AG20443 (cell line): Measurements from ENCODE around the gene VPS13C.
A peak's percentile ranks its signal among the peaks of the same experiment; 100 is the strongest.
"Not testable (repeated sequence)": the region's sequence is repeated elsewhere in the genome, so short reads cannot be mapped to it uniquely, and the experiment has no call there.

Experiments
- DNase-seq: peaks from one replicate; pipeline ENCODE4 v3.0.0; 2012; ENCODE audit warnings: low spot score, mixed read lengths

Gene VPS13C

DNA sequence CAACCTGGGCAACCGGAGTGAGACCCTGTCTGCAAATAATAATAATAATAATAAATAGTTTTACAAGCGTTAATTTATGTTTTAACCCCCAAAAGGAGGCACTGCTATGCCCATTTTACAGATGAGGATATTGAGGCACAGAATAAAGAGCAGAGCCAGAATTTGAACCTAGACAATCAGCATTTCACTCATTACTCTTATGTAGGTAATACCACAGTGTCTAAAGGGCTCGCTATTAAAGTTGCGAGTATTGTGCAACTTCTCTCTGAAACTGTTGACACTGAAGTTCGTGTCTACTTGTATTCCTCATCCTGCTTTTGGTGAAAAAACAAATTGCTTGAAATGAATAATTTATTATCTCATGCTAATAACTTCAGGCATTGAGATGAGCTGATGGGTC lies 9.3 kb upstream of the VPS13C start:
- DNase-seq: no peak

- no peak for DNase-seq
These were observed 8.5 kb upstream of the VPS13C start for GRCh38 chr15:62068810-62069167.

DNA sequence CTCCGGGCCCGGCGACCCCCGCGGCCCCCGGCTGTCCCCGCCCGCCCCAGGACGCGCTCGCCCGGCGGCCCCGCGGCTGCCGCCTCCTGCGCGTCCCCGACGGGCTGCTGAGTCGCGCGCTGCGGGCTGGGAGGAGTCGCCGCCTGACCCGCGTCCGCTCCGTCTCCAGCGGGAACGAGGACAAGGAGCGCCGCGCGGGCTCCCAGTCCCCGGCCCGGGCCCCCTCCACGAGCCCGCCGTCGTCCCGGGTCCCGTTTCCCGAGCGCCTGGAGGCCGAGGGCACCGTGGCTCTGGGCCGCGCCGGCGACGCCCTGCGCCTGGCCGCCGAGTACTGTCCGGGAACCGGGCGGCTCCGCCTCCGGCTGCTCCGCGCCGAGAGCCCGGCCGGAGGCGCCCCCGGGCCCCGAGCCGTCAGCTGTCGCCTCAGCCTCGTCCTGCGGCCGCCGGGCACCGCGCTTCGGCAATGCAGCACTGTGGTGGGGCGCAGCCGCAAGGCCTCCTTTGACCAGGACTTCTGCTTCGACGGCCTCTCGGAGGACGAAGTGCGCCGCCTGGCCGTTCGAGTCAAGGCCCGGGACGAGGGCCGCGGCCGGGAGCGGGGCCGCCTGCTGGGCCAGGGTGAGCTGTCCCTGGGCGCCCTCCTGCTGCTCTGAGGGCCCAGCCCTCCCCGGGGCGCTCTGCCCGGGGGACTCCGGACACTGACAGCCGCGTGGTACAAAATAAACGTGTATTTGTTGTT lies 8.0 kb upstream of the VPS13C start:
- DNase-seq: peak; percentile 63

DNA sequence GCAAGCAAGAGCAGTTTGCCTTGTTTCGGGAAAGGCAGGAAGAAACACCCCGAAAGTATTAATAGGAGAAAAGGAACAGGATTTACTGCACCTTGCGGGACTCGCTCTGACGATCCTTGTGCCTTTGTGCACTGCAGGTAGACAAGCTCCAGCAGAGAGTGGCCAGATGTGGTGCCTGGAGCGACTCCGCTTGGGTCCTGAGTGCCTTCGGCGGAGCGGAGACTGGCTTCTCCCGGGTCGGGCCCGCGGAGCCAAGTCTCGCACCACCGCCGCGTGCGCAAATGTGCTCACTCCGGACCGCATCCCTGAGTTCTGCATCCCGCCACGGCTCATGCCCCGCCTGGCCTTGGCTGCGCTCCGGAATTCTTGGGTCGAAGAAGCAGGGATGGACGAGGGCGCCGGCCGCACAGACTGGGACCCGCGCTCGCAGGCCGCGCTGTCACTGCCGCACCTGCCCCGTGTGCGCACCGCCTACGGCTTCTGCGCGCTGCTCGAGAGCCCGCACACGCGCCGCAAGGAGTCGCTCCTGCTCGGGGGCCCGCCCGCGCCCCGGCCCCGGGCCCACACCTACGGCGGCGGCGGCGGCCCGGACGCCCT lies 7.3 kb upstream of the VPS13C start:
- peak; percentile 37 for DNase-seq

DNA sequence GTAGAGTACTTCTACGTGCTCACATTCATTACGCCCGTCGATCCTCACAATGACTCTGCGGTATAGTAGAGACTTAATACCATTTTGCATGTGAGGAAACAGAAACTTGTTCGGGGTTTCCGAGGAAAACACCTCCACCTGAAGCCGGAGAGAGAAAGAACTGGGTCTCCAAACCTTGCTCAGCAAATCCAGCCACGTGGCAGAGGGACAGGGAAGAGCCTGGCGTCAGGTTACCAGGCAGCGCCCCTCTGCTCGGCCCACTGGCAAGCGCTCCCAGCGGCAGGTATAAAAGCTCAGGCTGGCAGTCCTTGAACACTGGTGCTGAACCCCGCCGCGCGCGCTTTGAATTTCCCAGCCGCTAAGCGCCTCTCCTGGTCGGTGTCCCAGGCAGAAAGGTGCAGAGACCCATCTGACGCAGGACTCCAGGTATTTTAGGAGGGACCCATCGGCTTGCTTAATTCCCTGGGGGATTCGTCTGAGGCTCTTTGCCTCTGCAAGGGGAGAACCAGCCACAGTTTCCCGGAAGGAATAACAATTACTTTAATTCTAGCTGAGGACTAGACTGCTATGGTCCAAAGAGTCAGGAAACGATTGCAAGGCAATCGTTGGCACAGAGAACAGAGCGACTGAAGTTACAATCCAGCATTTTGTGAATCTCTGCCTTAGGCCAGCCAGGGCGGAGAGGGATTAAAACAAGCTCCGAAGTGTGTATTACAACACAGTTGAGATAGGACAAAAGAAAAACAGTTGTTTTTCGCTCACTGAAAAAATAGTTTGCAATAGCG lies 6.6 kb upstream of the VPS13C start, which contains the start of gene C2CD4A:
Gene C2CD4A, plus strand, starts transcription at position 315 of the 785 bp plus-strand sequence. CDS start 637 bp downstream, outside the sequence.
- DNase-seq: no peak

GRCh38 chr15:62063825-62064635 lies 3.8 kb upstream of the VPS13C start:
- DNase-seq: no peak

GRCh38 chr15:62060896-62061280 lies 641 bp upstream of the VPS13C start:
- no peak for DNase-seq

DNA sequence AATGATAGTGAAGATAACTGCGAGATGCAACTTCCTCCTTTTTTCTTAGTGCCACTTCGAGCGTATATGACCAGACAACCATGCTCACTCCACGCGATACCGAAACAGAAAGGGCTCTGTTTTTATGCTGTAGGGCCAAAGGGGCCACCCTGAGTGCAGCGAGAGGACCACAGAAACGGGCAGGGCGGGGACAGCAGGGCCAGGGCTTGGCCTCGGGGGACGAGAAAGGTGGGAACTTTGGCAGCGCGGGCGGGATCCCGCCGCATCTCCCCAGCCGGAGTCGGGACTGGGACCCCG lies 483 bp downstream of the VPS13C start:
- peak; percentile 56 for DNase-seq

DNA sequence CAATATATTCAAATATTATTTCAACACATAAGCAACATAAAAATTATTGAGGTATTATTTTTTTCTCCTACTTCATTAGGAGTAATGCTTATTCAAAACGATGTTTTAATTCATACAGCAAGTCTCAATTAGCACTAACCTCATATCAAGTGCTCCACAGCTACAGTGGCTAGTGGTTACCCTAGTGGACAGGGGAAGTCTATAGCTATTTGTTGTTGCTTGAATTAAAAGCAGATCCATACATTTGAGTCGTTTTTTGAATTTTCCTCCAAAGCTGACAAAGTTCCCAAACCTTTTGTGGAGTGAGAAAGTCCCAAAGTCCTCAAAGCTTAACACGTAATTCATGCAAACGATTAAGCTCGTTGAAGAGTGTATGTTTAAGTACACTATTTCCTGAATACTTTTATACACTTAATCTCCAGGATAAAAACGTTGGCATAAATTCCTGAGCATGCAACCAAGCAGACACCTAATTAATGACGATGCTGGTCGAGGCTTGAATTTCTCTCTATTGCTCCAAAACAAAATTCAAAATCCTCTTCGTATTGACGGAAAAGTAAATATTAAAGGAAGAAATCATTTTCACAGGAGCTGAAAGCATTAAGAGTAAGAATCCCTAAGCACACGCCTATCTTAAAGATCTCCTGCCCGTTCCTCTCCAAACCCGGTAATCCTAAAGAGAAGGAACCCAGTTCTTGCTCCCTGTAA lies 985 bp downstream of the VPS13C start:
- peak; percentile 14 for DNase-seq

- DNase-seq: no peak
These were observed 1.8 kb downstream of the VPS13C start for GRCh38 chr15:62058327-62059028.

GRCh38 chr15:62057341-62057980 lies 2.8 kb downstream of the VPS13C start:
- no peak for DNase-seq

GRCh38 chr15:62054979-62055378 lies 5.3 kb downstream of the VPS13C start:
- no peak for DNase-seq

GRCh38 chr15:62053439-62054085 lies 6.7 kb downstream of the VPS13C start:
- DNase-seq: no peak

DNA sequence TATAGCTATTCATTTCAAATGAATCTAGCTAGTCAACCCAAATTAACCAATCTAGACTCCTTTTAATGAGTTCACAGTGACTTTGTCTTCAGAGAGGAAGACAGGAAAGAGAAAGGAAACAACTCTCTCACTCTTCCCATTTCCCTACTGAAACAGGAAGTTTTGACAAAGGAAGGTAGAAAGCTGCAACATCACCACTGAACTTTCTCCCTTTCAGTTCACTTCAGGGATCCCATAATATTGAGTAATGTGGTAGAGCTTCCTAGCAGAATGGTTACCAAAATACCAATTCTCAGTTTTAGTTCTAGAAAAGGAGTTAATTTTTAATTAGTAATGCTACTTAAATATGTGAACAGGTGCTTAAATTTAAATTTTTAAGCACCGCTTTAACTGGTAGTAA lies 7.5 kb downstream of the VPS13C start:
- DNase-seq: no peak

- DNase-seq: no peak
These were observed 9.1 kb downstream of the VPS13C start for GRCh38 chr15:62051166-62051565.

- DNase-seq: no peak
These were observed 10.1 kb downstream of the VPS13C start for GRCh38 chr15:62050115-62050514.

DNA sequence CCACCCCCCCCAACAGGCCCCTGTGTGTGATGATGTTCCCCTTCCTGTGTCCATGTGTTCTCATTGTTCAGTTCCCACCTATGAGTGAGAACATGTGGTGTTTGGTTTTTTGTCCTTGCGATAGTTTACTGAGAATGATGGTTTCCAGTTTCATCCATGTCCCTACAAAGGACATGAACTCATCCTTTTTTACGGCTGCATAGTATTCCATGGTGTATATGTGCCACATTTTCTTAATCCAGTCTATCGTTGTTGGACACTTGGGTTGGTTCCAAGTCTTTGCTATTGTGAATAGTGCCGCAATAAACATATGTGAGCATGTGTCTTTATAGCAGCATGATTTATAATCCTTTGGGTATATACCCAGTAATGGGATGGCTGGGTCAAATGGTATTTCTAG lies 12.0 kb downstream of the VPS13C start:
- DNase-seq: not testable (repeated sequence)

DNA sequence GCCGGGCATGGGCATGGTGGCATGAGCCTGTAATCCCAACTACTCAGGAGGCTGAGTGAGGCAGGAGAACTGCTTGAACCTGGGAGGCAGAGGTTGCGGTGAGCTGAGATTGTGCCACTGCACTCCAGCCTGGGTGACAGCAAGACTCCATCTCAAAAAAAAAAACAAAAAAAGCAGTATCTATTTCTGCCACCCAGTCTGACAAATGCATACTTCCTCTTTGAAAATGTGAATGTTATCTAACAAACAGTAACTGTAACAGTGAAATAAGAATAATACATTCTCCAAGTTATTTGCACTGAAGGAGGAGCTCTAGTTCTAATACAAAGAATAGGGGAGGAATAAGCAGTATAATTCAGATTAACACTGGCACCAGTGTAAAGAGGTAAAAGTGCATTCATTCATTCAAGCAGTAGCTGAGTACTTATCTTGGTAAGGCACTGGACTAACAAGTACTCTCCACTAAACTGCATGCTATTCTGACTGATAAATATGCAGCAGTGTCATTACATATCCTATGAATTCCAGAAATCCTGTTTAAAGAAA lies 12.9 kb downstream of the VPS13C start:
- no peak for DNase-seq

GRCh38 chr15:62046078-62046743 lies 14.0 kb downstream of the VPS13C start:
- no peak for DNase-seq
